H1 (cell line): ENCODE data around the gene MBNL3.

ENCODE experiments used
- CEBPB ChIP-seq: IDR thresholded peaks from 2 replicates; pipeline ENCODE4 v1.6.1; 2012; ENCODE audit warnings: low read depth, low read length
- CHD2 ChIP-seq: IDR thresholded peaks from 2 replicates; pipeline ENCODE4 v1.6.1; 2012; ENCODE audit warnings: low read length, improper control_type of control experiment
- EP300 ChIP-seq, 2 experiments: IDR thresholded peaks; 1 replicate in 1 of 2; 2 replicates in 1 of 2; pipeline ENCODE4 v1.6.1; 2011 to 2012; ENCODE audit warnings: low read depth in 2 of 2, low read length in 2 of 2, mild to moderate bottlenecking in 2 of 2, borderline replicate concordance in 1 of 2, inconsistent platforms in 1 of 2, moderate library complexity in 1 of 2
- FOSL1 ChIP-seq: IDR thresholded peaks from 2 replicates; pipeline ENCODE4 v1.6.1; 2011; ENCODE audit warnings: mild to moderate bottlenecking, low read depth, low read length, moderate library complexity; ENCODE audit not compliant: insufficient read depth
- GABPA ChIP-seq: IDR thresholded peaks from 2 replicates; pipeline ENCODE4 v1.6.1; 2011; ENCODE audit warnings: mild to moderate bottlenecking, low read length, moderate library complexity, borderline replicate concordance; ENCODE audit not compliant: insufficient read depth
- NRF1 ChIP-seq: IDR thresholded peaks from 2 replicates; pipeline ENCODE4 v1.6.1; 2011; ENCODE audit warnings: mild to moderate bottlenecking, low read depth, low read length, improper control_type of control experiment
- POLR2A ChIP-seq, 2 experiments: IDR thresholded peaks; 1 replicate in 1 of 2; 2 replicates in 1 of 2; pipeline ENCODE4 v1.6.1; 2011; ENCODE audit warnings: low read depth in 2 of 2, low read length in 2 of 2, mild to moderate bottlenecking in 2 of 2; ENCODE audit errors: control extremely low read depth in 1 of 2
- POLR2AphosphoS5 ChIP-seq: IDR thresholded peaks from 2 replicates; pipeline ENCODE4 v1.6.1; 2011; ENCODE audit warnings: low read depth, low read length
- SP1 ChIP-seq: IDR thresholded peaks from 2 replicates; pipeline ENCODE4 v1.6.1; 2011; ENCODE audit warnings: low read depth, low read length
- TAF1 ChIP-seq: IDR thresholded peaks from 2 replicates; pipeline ENCODE4 v1.6.1; 2011; ENCODE audit warnings: mild to moderate bottlenecking, low read depth, low read length
- YY1 ChIP-seq: IDR thresholded peaks from 2 replicates; pipeline ENCODE4 v1.6.1; 2011; ENCODE audit warnings: low read depth, mild to moderate bottlenecking, low read length
- TF ChIP-seq, protein P1 (sequence below), 3 experiments: IDR thresholded peaks; 1 replicate in 2 of 3; 2 replicates in 1 of 3; pipeline versions ENCODE4 v1.5.1 to v1.6.1; 2011; ENCODE audit warnings: low read length in 3 of 3, mild to moderate bottlenecking in 3 of 3, inconsistent platforms in 2 of 3, low read depth in 1 of 3, moderate library complexity in 1 of 3; ENCODE audit not compliant: insufficient read depth in 1 of 3; ENCODE audit errors: control extremely low read depth in 1 of 3
- TF ChIP-seq, protein P2 (sequence below): IDR thresholded peaks from 2 replicates; pipeline ENCODE4 v1.6.1; 2011; ENCODE audit warnings: low read depth, mild to moderate bottlenecking, low read length; ENCODE audit not compliant: insufficient read depth

- TF ChIP-seq TAF1 (no peak), NRF1 (no peak; the same call in 1 of the 2 replicates), POLR2A (IDR thresholded peaks at IDR 0.05; ENCODE audit: control extremely low read depth in 1 of 2, low read depth in 2 of 2, low read length in 2 of 2) (no peak), FOSL1 (no peak), POLR2AphosphoS5 (no peak), YY1 (no peak), CHD2 (no peak), GABPA (no peak), SP1 (no peak), EP300 (IDR thresholded peaks at IDR 0.05; ENCODE audit: borderline replicate concordance in 1 of 2, low read depth in 2 of 2, low read length in 2 of 2) (no peak), CEBPB (no peak)
- TF ChIP-seq, protein P1, sequence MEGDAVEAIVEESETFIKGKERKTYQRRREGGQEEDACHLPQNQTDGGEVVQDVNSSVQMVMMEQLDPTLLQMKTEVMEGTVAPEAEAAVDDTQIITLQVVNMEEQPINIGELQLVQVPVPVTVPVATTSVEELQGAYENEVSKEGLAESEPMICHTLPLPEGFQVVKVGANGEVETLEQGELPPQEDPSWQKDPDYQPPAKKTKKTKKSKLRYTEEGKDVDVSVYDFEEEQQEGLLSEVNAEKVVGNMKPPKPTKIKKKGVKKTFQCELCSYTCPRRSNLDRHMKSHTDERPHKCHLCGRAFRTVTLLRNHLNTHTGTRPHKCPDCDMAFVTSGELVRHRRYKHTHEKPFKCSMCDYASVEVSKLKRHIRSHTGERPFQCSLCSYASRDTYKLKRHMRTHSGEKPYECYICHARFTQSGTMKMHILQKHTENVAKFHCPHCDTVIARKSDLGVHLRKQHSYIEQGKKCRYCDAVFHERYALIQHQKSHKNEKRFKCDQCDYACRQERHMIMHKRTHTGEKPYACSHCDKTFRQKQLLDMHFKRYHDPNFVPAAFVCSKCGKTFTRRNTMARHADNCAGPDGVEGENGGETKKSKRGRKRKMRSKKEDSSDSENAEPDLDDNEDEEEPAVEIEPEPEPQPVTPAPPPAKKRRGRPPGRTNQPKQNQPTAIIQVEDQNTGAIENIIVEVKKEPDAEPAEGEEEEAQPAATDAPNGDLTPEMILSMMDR (IDR thresholded peaks at IDR 0.05; ENCODE audit: control extremely low read depth in 1 of 3, insufficient read depth in 1 of 3, low read depth in 1 of 3, low read length in 3 of 3): peak in 1 of 3 experiments; percentile 12; a peak in 1 of 4 replicates
- TF ChIP-seq, protein P2, sequence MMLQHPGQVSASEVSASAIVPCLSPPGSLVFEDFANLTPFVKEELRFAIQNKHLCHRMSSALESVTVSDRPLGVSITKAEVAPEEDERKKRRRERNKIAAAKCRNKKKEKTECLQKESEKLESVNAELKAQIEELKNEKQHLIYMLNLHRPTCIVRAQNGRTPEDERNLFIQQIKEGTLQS: no peak
Observed at GRCh38 chrX:132491191-132491590, 2.4 kb upstream of the MBNL3 start.
